Activated naive CD8-positive, alpha-beta T cell treated with anti-CD3 and anti-CD28 coated beads for 36 hours (primary cell): ENCODE measurements around the gene FOXF1. TPM values are rescaled to one million over a fixed set of nuclear protein-coding genes. Genes with fewer than 3 reads are reported as not detected.

ENCODE experiments used
- DNase-seq: peaks from one replicate; pipeline ENCODE4 v3.0.0; 2021
- H3K27ac Mint-ChIP-seq: one replicate; pipeline ENCODE4 v1.8.0; 2022; ENCODE audit warnings: mild to moderate bottlenecking, moderate library complexity, mixed read lengths
- H3K27me3 Mint-ChIP-seq: one replicate; pipeline ENCODE4 v1.8.0; 2022; ENCODE audit warnings: mild to moderate bottlenecking, mixed read lengths
- H3K36me3 Mint-ChIP-seq: one replicate; pipeline ENCODE4 v1.8.0; 2021; ENCODE audit warnings: mild to moderate bottlenecking, mixed read lengths
- H3K4me1 Mint-ChIP-seq: one replicate; pipeline ENCODE4 v1.8.0; 2021; ENCODE audit warnings: mixed read lengths
- H3K4me3 Mint-ChIP-seq: one replicate; pipeline ENCODE4 v1.8.0; 2022; ENCODE audit warnings: mild to moderate bottlenecking, moderate library complexity, mixed read lengths
- H3K9me3 Mint-ChIP-seq: one replicate; pipeline ENCODE4 v1.8.0; 2022; ENCODE audit warnings: mixed read lengths
- total RNA-seq, 2 experiments: library from RNA; stranded (reverse); gene quantifications; one replicate each; pipeline ENCODE4 v1.2.3, GENCODE V29; 2021

The FOXF1 gene
- total RNA-seq, 2 experiments from 2014 or later, result not detected

- H3K27me3 Mint-ChIP-seq, result peaks cover 86% of the 10 kb centered on the region
- H3K36me3 Mint-ChIP-seq, result peaks cover under 1% of the 10 kb centered on the region
- H3K4me1 Mint-ChIP-seq, result peaks cover 7% of the 10 kb centered on the region
- no peak overlapping the region for H3K27ac Mint-ChIP-seq
- no peak for DNase-seq
- H3K4me3 Mint-ChIP-seq, result no peak overlapping the region
- H3K9me3 Mint-ChIP-seq, result no peaks in the 10 kb centered on the region
Observed at GRCh38 chr16:86516623-86517003, 6.3 kb downstream of the FOXF1 start.

- DNase-seq, result no peak
- no peak overlapping the region for H3K27ac Mint-ChIP-seq
- peaks cover 85% of the 10 kb centered on the region for H3K27me3 Mint-ChIP-seq
- H3K4me3 Mint-ChIP-seq, result no peak overlapping the region
- peaks cover 6% of the 10 kb centered on the region for H3K4me1 Mint-ChIP-seq
- no peaks in the 10 kb centered on the region for H3K9me3 Mint-ChIP-seq
- no peaks in the 10 kb centered on the region for H3K36me3 Mint-ChIP-seq
Observed at GRCh38 chr16:86517033-86517432, 6.7 kb downstream of the FOXF1 start.

GRCh38 chr16:86517652-86518258, 7.4 kb downstream of the FOXF1 start:
- Mint-ChIP-seq H3K4me1 (peaks cover 6% of the 10 kb centered on the region), H3K4me3 (no peak overlapping the region), H3K9me3 (no peaks in the 10 kb centered on the region), H3K27ac (no peak overlapping the region), H3K36me3 (no peaks in the 10 kb centered on the region), H3K27me3 (peaks cover 80% of the 10 kb centered on the region)
- DNase-seq, result peak; percentile 50

GRCh38 chr16:86519007-86519648, 8.8 kb downstream of the FOXF1 start:
- no peak for DNase-seq
- no peaks in the 10 kb centered on the region for H3K36me3 Mint-ChIP-seq
- H3K9me3 Mint-ChIP-seq, result no peaks in the 10 kb centered on the region
- H3K27ac Mint-ChIP-seq, result no peak overlapping the region
- no peaks in the 10 kb centered on the region for H3K4me1 Mint-ChIP-seq
- H3K27me3 Mint-ChIP-seq, result peaks cover 66% of the 10 kb centered on the region
- H3K4me3 Mint-ChIP-seq, result no peak overlapping the region

GRCh38 chr16:86519649-86520316, 9.5 kb downstream of the FOXF1 start:
- peak; percentile 31 for DNase-seq
- peaks cover 60% of the 10 kb centered on the region for H3K27me3 Mint-ChIP-seq
- no peaks in the 10 kb centered on the region for H3K4me1 Mint-ChIP-seq
- no peak overlapping the region for H3K27ac Mint-ChIP-seq
- H3K4me3 Mint-ChIP-seq, result no peak overlapping the region
- no peaks in the 10 kb centered on the region for H3K36me3 Mint-ChIP-seq
- no peaks in the 10 kb centered on the region for H3K9me3 Mint-ChIP-seq

- no peak for DNase-seq
- Mint-ChIP-seq H3K27me3 (peaks cover 54% of the 10 kb centered on the region), H3K4me3 (no peak overlapping the region), H3K9me3 (no peaks in the 10 kb centered on the region), H3K27ac (no peak overlapping the region), H3K36me3 (no peaks in the 10 kb centered on the region), H3K4me1 (no peaks in the 10 kb centered on the region)
Observed at GRCh38 chr16:86520317-86521210, 10.2 kb downstream of the FOXF1 start.

- DNase-seq, result no peak
- Mint-ChIP-seq H3K36me3 (no peaks in the 10 kb centered on the region), H3K27ac (no peak overlapping the region), H3K9me3 (no peaks in the 10 kb centered on the region), H3K4me1 (no peaks in the 10 kb centered on the region), H3K27me3 (peaks cover 45% of the 10 kb centered on the region), H3K4me3 (no peak overlapping the region)
Observed at GRCh38 chr16:86521236-86522197, 11.2 kb downstream of the FOXF1 start.

- H3K4me3 Mint-ChIP-seq, result no peak overlapping the region
- no peaks in the 10 kb centered on the region for H3K4me1 Mint-ChIP-seq
- H3K27ac Mint-ChIP-seq, result no peak overlapping the region
- peaks cover 34% of the 10 kb centered on the region for H3K27me3 Mint-ChIP-seq
- no peak for DNase-seq
- H3K9me3 Mint-ChIP-seq, result no peaks in the 10 kb centered on the region
- peaks cover 2% of the 10 kb centered on the region for H3K36me3 Mint-ChIP-seq
Observed at GRCh38 chr16:86522634-86523033, 12.3 kb downstream of the FOXF1 start.

- H3K4me3 Mint-ChIP-seq, result no peak overlapping the region
- H3K27me3 Mint-ChIP-seq, result peaks cover 28% of the 10 kb centered on the region
- no peak overlapping the region for H3K27ac Mint-ChIP-seq
- no peaks in the 10 kb centered on the region for H3K9me3 Mint-ChIP-seq
- no peak for DNase-seq
- no peaks in the 10 kb centered on the region for H3K4me1 Mint-ChIP-seq
- peaks cover 2% of the 10 kb centered on the region for H3K36me3 Mint-ChIP-seq
Observed at GRCh38 chr16:86523166-86523740, 12.9 kb downstream of the FOXF1 start.

GRCh38 chr16:86524029-86524428, 13.7 kb downstream of the FOXF1 start:
- Mint-ChIP-seq H3K4me3 (no peak overlapping the region), H3K27me3 (peaks cover 20% of the 10 kb centered on the region)

GRCh38 chr16:86525696-86526095, 15.4 kb downstream of the FOXF1 start:
- Mint-ChIP-seq H3K4me1 (no peaks in the 10 kb centered on the region), H3K4me3 (no peak overlapping the region), H3K27me3 (peaks cover 11% of the 10 kb centered on the region), H3K27ac (no peak overlapping the region), H3K9me3 (no peaks in the 10 kb centered on the region), H3K36me3 (peaks cover 4% of the 10 kb centered on the region)
- no peak for DNase-seq

More at GRCh38 chr16:86524029-86524428, 13.7 kb downstream of the FOXF1 start:
- H3K9me3 Mint-ChIP-seq, result no peaks in the 10 kb centered on the region
- DNase-seq, result no peak
- H3K27ac Mint-ChIP-seq, result no peak overlapping the region
- H3K36me3 Mint-ChIP-seq, result peaks cover 2% of the 10 kb centered on the region
- no peaks in the 10 kb centered on the region for H3K4me1 Mint-ChIP-seq

GRCh38 chr16:86527366-86527765, 17.0 kb downstream of the FOXF1 start:
- no peak overlapping the region for H3K4me3 Mint-ChIP-seq
- H3K4me1 Mint-ChIP-seq, result no peaks in the 10 kb centered on the region
- no peaks in the 10 kb centered on the region for H3K27me3 Mint-ChIP-seq

GRCh38 chr16:86528061-86528929, 18.0 kb downstream of the FOXF1 start:
- H3K27me3 Mint-ChIP-seq, result no peaks in the 10 kb centered on the region
- peaks cover 4% of the 10 kb centered on the region for H3K36me3 Mint-ChIP-seq
- H3K27ac Mint-ChIP-seq, result no peak overlapping the region
- no peak for DNase-seq
- no peaks in the 10 kb centered on the region for H3K9me3 Mint-ChIP-seq
- H3K4me1 Mint-ChIP-seq, result no peaks in the 10 kb centered on the region
- no peak overlapping the region for H3K4me3 Mint-ChIP-seq

More at GRCh38 chr16:86527366-86527765, 17.0 kb downstream of the FOXF1 start:
- H3K9me3 Mint-ChIP-seq, result no peaks in the 10 kb centered on the region
- H3K36me3 Mint-ChIP-seq, result peaks cover 4% of the 10 kb centered on the region
- H3K27ac Mint-ChIP-seq, result no peak overlapping the region
- no peak for DNase-seq
